ENCODE data around the gene SLC12A5.
"Not testable (repeated sequence)": the region's sequence is repeated elsewhere in the genome, so short reads cannot be mapped to it uniquely, and the experiment has no call there.

The SLC12A5 gene

GRCh38 chr20:46028772-46029371 is at the start of gene SLC12A5:
SLC12A5 (plus strand) TSS chr20:46029215; CDS start chr20:46029345, 130 bp downstream.
- DNase-seq (ENCODE audit: low read depth) = no peak

GRCh38 chr20:45981261-45981660 is 47.8 kb upstream of the SLC12A5 start:
- no peak for DNase-seq (ENCODE audit: low read depth)

DNA sequence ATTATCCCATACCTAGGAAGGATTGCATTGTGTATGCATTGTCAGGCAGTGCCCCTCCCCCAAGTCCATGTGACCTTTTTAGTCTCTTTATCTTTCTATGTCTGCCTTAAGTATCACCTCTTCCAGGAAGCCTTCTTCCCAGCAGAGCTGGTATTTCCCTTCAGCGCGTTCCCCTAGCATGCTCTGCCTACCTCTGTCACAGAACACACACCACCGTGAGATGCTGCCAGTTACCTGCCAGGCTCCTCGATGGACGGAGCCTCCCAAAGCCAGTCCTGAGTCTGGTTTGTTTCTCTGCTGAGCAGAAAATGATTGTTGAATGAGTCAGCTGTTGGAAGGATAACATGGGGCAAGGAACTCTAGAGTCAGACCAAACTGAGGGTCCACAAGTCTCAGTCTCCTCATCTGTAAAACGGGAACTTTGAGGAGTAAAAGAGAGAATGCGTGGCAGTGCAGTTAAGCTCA is 45.7 kb upstream of the SLC12A5 start:
- no peak for DNase-seq (ENCODE audit: low read depth)

DNA sequence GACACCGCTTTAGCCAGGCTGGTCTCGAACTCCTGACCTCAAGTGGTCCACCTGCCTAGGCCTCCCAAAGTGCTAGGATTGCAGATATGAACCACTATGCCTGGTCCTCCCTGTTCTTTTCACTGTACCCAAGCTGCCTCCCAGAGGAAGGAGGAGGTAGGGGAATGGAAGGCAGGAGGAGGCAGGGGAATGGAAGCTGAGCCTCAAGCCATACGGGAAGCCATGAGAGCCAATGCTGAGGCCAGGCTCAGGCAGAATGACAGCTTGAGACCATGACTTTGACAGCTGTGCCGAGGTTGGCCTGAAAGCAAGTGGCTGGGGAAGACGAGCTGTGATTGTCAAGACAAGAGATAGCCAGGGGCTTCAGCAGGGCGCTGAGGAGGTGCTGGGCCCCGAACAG is 43.4 kb upstream of the SLC12A5 start:
- DNase-seq (ENCODE audit: low read depth) = no peak

DNA sequence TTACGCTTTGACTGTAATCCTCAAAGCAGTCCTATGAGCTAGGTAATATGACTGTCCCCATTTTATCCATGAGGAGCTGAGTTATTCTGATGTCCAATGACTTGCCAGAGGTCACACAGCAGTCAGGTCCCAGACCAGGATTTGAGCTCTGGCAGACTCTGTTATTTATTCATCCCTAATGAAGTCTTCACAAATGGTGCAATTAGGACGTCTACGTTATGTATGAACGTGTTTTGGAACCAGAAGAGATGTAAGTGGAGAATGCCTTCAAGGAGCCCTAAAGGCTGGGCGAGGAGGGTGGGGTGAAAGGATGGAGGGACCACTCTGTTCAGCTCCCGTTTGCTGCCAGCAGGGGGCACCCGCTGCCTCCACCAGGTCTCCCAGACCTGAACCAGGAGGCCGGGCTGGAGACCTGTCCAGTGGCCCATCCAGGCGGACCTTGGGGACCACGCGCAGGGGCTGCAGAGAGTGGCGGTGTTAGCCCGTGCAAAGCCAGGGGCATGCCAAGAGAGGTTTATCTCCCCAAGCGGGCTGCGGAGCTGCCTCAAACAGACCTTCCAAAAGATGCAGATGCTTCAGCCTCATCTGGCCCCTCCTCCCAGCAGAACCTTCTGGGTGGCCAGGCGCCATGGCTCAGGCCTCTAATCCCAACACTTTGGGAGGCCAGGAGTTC is 41.8 kb upstream of the SLC12A5 start:
- DNase-seq (ENCODE audit: low read depth) = peak; percentile 26

GRCh38 chr20:45988830-45989229 is 40.2 kb upstream of the SLC12A5 start:
- DNase-seq (ENCODE audit: low read depth) = not testable (repeated sequence)

GRCh38 chr20:45991616-45992015 is 37.4 kb upstream of the SLC12A5 start:
- DNase-seq (ENCODE audit: low read depth) = no peak

DNA sequence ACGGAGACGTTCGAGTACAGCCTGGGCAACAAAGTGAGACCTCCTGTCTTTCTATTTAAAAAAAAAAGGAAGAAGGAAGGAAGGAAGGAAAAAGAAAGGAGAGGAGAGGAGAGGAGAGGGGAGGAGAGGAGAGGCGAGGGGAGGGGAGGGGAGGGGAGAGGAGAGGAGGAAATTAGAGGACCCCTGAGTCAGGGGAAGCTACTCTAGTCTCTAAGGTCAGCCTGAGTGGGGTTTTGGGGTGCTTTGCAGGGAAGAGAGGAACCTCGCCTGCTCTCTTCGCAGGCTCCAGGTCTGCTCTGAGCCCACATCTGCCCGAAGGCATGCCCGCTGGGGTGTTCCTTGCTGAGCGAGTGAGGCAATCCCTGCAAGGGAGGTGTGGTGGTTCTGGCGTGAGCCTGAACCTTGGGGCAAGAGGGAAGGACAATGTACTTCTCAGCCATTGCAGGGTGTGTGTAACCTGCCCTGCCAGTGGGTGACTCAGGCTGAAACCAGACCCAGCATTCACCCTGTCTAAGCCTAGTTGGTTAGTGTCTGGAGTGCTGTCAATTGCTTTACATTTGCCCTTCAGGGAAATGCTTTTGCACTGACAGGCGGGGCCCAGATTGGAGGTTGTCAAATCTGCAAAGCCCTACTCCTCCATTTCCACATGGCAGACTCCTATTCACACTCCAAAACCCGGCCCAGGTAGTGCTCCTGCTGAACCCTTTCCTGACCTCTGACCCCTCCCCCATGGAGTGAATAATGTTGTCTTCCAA is 35.6 kb upstream of the SLC12A5 start:
- DNase-seq (ENCODE audit: low read depth) = no peak

GRCh38 chr20:45994761-45995493 is 34.1 kb upstream of the SLC12A5 start:
- DNase-seq (ENCODE audit: low read depth) = no peak

DNA sequence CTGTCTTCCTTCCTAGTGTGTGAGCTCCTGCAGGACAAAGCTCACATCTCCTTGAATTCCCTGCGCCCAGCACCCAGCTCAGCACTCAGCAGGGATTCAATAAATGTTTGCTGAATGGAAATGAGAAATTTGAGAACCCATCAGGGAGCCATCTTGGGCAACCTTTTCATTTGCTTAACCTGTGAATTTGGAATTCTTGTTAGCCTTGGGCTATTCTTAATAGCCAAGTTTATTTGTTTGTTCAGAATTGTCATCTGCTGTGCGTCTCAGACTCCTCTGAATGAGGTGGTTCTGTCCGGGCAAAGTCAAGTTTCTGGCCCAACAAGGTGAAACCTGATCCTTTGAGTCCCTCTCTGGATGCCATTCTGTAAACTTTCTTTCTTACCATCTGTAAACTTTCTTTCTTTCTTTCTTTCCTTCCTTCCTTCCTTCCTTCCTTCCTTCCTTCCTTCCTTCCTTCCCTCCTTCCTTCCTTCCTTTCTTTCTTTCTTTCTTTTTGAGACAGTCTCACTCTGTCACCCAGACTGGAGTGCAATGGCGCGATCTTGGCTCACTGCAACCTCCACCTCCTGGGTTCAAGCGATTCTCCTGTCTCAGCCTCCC is 33.4 kb upstream of the SLC12A5 start:
- DNase-seq (ENCODE audit: low read depth) = not testable (repeated sequence)

GRCh38 chr20:45997187-45997586 is 31.8 kb upstream of the SLC12A5 start:
- no peak for DNase-seq (ENCODE audit: low read depth)

DNA sequence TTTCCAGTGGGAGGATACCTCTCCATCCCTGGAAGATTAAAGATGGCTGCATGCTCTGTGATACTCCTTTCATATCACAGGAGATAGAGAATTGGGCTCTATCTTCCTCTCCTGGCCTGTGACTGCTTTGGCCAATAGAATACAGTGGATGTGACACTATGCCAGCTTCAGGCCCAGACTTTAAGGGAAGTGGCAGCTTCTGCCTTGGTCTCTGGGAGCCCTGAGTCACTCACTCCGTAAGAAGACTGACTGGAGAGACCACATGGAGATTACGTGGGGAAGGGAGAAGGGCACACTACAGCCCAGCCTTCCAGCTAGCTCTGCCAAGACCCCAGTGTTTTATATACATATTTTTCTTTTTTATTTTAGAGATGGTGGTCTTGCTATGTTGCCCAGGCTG is 30.7 kb upstream of the SLC12A5 start:
- no peak for DNase-seq (ENCODE audit: low read depth)

GRCh38 chr20:45998761-45999160 is 30.3 kb upstream of the SLC12A5 start:
- no peak for DNase-seq (ENCODE audit: low read depth)

GRCh38 chr20:45999557-46000261 is 29.3 kb upstream of the SLC12A5 start:
- DNase-seq (ENCODE audit: low read depth) = no peak

DNA sequence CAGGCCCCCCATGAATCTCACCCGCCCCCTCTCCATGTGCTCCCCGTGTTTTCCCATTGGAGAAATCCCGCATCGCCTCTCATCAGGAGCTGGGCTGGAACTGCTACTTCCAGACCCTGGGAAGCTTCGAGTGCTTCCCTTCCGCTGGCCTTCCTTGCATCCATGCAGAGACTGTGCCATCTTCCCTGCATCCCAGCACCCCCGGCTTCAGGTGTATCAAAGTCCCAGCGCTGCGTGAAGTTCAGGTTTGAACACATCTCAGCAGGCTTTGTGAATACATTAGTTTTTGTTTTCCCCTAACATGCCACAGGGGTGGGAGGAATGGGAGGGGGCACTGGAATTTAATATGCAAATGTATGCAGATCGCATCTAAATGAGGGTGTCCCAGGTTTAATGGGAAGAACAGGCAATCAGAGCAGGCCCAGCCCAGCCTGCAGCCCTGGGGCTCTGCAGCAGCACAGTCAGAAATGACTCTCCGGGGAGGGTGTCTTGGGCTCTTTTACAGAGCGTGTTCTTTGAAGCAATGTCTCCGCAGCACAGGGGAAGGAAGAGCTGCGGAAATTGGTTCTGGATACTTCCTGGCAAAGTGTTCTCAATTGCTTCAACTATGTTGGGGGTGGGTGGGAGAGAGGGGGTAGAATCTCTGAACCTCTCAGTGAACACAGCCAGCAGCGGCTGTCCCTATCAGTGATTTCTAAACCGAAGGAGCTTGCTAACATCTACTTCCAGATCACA is 28.6 kb upstream of the SLC12A5 start:
- no peak for DNase-seq (ENCODE audit: low read depth)

DNA sequence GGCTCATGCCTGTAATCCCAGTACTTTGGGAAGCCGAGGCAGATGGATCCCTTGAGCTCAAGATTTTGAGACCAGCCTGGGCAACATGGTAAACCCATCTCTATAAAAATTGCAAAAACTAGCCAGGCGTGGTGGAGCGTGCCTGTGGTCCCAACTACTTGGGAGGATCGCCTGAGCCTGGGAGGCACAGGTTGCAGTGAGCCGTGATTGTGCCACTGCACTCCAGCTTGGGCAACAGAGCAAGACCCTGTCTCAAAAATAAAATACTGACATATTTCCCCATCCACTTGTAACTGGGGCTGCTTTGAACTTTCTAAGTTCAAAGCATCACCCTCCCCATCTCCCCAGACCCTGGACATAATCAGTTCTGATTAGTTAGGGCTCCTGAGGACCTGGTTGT is 27.5 kb upstream of the SLC12A5 start:
- DNase-seq (ENCODE audit: low read depth) = no peak

DNA sequence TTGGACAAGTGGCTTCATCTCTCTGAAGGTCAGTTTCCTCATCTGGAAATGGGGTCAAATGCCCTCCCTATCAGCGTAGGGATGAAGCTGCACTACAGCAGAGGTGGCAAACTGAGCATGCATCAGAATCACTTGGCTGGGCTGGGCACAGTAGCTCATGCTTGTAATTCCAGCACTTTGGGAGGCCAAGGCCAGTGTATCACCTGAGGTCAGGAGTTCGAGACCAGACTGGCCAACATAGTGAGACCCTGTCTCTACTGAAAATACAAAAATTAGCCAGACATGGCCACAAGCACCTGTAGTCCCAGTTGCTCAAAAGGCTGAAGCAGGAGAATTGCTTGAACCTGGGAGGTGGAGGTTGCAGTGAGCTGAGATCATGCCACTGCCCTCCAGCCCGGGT is 27.0 kb upstream of the SLC12A5 start:
- DNase-seq (ENCODE audit: low read depth) = no peak

GRCh38 chr20:46004187-46004586 is 24.8 kb upstream of the SLC12A5 start:
- no peak for DNase-seq (ENCODE audit: low read depth)

GRCh38 chr20:46004889-46005473 is 24.0 kb upstream of the SLC12A5 start:
- DNase-seq (ENCODE audit: low read depth) = no peak

GRCh38 chr20:46006022-46006705 is 22.9 kb upstream of the SLC12A5 start:
- DNase-seq (ENCODE audit: low read depth) = no peak

Measured in fibroblast of the conjunctiva (primary cell).